UCSD-AML1 (cell line): ENCODE measurements around the gene PDGFA.

Source experiments
- DNase-seq: peaks from one replicate; lab custom pipeline; 2025; ENCODE audit not compliant: unreplicated experiment; lab: John Stamatoyannopoulos, UW

PDGFA gene

DNA sequence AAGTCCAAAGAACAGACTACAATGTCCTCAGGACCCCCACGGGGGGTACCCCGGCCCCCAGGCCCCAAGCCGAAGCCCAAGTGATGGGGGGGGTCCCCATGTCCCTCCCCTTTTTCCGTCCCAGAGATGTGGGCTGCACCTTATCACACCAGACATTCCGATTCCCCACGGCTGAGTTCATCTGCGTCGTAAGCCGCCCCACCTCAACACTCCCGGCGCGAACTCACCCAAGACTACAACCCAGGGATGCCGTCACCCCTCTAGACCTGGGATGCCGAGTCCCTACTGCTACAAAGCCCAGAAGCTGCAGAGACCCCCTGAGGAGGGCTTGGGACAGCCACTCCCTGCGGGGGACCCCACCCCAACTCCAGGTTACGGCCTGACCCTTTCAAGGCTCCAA is 14.5 kb downstream of the PDGFA start:
- no peak for DNase-seq

DNA sequence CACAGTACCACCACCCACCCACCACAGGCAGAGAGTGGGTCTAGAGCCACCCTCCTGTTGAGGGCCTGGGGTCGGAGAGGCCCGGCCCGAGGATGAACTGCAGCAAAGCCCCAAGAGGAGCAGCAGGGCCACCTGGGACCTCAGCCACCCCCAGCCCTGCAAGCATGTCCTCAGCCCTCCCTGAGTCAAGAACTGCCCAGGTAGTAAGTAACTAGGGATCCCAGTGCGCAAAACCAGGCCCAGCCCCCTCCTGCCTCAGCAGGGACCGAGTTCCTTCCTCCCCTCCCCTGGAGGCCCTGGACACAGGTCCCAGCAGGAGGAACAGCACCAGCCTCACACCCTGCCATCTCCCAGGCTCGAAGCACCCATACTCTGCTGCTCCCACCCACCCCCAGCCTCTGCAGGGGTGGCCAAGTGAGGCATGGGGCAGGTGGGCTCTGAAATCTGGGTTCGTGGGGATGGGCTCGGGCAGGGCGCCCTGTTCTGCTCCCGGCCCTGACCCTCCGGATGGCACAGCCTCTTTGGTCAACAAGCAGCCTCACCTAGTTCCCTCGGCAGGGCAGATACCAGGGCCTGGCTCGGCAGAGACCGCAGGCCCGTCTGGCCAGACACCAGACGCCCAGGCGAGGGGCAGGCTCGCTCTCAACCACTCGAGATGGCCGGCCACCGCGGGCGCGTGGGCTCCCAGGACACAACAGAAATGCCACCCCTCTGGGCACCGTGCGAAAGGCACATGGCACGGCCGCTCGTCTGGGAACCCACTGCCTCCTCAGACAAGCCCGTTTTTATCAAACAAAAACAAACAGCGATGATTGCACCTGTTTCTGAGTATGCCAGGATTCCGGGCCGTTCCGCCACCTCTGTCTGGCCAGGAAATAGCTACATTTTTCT is 15.2 kb downstream of the PDGFA start:
- no peak for DNase-seq

DNA sequence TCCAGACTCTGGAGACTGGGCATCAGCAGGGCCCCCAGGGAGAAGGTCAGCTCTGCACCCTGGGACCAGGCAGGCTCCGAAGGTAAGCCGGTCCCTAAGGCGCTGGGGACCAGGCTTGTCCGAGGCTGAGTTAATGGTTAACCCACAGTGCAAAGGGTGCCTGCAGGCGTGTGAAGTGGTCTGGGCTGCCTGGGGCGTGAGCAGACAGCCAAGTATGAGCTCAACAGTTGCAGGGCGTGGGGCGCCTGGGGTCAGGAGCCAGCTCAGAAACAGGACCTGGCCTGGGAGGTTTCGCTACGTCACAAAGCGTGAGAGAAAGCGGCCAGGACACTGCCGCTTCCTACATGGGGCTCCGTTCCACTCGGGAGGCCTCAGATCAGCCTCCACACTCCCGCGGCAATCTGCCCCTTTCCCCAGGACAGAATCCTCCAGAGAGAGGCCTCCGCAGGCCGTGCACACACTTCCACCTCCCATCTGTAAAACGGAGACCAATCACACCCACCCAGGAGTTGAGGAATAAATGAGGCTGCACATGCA is 16.0 kb downstream of the PDGFA start:
- no peak for DNase-seq

DNA sequence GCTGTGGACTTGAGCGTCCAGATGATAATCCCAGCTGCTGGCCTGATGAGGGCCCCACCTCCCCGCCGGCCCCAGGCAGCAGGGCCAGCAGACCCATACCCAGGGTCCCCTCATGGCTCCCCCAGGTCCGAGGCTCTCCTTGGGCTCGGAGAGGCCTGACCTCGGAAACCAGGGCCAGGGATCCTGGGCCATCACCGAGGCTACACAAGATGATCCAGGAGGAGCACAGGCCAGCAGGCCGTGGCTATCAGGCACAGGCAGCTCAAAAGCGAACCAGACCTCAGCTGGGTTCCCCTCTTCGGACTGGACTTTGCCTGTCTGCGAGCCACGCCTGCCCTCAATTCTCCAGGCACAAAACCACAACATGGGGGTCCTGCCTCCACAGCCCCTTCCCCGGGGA is 17.4 kb downstream of the PDGFA start:
- no peak for DNase-seq

DNA sequence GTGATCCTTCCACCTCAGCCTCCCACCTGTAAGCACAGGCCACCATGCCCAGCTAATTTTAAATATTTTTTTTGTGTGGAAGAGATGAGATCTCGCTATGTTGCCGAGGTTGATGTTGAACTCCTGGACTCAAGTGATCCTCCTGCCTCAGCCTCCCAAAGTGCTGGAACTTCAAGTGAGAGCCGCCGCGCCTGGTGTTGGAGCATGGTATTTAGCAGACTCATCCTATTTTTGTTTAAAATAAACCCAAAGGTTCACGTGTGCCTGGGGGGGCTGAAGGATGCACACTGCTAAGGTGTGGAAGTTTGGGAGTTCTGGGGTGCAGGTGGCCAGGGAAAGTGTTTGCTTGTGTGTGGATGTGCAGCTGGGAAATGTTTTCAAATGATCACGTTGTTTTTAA is 18.1 kb downstream of the PDGFA start:
- no peak for DNase-seq

DNA sequence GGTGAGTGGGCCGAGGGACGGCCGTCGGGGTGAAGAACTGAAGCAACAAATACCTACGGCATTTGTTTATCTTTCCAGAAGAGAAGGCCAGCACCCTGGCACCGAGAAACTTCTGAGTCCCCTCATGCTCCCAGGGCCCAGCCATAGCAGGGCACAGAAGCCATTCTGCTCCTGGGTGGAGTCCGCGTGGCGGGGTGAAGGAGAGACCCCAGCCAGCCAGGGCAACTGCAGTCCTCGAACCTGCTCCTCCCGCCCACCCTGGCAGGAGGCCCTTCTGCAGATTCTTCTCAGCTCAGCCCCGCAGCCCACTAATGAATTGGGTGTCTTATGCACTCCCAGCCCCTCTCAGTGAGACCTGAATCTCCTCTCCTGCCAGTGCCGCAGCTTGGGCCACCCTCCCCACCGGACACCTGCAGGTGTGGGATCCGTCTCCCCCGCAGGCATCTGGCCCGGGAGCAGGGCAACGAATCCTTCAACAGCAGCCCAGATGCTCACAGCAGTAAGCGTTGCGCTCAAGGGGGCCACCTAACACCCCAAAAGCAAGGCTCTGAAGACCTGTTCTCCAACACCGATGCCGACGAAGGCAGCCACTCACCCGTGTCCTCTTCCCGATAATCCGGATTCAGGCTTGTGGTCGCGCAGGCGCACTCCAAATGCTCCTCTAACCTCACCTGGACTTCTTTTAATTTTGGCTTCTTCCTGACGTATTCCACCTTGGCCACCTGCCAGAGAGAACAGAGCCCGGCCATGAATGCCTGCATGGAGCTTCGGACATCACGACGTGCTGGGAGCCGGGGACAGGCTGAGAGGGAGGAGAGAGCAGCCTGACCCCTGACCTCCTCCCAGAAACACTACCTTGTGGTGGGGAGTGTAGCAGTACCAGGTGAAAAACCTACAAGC is 18.9 kb downstream of the PDGFA start:
- no peak for DNase-seq

DNA sequence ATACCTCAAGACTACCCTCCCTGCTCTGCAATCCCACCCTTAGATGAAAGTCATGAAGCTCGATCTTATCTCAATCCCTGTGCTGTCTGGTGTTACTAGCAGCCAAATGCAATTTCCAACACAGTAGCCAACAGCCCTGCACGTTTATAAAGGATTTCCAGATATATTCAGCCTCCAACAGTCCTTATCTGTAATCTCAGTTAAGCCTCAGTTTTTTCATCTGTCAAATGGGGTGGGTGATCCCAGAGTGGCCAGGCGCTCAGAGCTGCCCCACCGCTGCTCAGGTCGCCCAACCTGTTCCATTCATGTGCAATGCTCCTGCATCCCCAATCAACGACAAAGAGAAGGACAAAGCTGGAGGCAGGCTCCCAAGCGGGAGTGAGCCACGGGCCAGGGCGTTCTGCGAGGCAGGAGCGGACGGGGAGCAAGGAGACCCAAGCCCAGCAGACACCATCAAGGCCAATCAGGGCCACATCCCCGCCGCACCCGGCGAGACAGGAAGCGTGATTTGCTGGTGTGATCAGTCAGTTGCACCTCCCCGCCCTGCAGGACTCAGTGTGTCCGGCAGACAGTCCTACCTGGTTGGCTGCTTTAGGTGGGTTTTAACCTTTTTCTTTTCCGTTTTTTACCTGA is 19.7 kb downstream of the PDGFA start:
- DNase-seq = no peak

DNA sequence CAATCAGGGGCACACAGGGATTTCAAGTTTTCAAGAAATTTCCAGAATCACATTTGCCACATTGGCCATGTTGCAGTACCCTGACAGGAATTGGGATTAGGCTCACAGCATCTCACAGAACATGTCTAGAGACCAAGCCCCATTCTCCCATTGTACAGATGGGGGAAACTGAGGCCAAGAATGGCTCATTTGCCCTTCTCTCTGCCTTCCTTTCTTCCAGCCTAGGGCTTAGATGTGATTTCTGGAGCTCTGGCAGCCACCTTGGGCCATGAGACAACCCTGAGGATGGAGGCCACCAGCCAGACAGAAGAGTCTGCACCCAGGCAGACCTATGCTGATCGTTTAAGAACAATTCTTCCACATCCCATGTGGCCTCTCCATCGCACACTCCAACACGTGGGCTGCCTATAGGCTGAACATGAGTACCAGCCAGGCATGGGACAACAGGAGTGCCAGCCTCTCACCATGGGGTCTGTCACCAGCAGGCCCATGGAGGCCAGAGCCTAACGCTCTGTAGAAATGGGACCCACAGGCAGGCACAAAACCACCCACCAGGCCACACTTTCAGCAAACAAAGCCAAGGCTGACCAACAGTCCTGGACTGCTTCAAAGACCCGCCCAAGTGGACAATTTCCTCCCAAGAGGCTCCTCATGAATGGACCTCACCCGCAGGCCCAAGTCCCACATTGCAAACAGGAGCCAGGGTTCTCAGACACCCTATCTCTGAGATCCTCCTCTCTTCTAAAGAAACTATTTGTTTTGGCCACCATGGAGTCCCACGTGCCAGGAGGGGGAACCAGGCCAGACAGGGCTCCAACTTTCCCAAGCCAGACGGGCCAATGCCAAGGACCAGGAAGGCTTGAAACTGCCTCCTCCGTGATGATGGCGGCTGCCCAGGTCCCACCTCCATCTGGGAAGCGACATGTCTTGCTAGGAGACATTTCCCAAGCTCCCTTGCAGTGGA is 20.7 kb downstream of the PDGFA start:
- DNase-seq = no peak

DNA sequence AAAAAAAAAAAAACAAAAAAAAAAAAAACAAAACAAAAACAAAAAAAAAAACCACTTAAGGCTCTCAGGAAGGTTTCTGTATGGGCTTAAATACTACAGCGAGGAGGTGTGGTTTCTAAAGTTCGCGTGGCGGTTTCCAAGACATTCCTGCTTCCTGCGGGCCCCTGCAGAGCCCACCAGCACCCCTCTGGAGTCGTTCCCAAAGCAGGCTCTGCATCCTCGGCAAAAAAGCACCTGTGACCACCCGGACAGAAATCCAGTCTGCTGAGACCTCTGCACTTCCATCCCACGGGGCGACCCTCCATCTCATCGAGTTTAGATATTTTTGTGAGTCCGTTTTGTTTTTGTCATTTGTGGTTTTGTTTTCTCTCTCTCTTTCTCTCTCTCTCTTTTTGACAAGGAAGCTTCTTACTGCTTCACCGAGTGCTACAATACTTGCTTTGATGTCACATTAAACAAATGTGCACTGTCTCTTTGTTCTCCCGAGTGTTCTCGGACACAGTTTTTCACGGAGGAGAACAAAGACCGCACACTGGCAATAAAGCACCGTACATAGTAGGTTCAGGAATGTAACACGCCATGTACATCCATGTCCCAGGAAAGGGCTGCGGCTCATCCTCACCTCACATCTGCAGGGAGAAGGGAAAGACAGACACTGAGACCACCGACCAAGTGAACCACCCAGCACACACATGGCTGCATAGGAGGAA is 21.5 kb downstream of the PDGFA start:
- DNase-seq = no peak

DNA sequence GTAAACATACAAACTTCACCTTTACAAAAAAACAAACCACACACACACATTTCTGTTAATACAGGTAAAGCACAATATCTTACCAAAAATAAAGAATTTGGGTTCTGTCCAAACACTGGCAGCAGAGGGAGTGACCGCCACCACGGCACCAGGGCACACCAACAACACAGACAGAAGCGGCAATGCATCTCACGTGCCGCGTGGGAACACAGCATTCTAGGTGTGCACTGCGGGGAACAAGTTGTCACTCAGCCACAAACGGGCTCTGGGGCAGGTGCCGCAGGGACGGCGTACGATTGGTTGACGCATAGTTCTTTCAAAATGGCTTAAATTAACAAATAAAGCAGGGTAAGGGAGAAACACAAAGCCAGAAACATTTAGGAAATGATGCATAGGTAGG is 22.3 kb downstream of the PDGFA start:
- DNase-seq = no peak

DNA sequence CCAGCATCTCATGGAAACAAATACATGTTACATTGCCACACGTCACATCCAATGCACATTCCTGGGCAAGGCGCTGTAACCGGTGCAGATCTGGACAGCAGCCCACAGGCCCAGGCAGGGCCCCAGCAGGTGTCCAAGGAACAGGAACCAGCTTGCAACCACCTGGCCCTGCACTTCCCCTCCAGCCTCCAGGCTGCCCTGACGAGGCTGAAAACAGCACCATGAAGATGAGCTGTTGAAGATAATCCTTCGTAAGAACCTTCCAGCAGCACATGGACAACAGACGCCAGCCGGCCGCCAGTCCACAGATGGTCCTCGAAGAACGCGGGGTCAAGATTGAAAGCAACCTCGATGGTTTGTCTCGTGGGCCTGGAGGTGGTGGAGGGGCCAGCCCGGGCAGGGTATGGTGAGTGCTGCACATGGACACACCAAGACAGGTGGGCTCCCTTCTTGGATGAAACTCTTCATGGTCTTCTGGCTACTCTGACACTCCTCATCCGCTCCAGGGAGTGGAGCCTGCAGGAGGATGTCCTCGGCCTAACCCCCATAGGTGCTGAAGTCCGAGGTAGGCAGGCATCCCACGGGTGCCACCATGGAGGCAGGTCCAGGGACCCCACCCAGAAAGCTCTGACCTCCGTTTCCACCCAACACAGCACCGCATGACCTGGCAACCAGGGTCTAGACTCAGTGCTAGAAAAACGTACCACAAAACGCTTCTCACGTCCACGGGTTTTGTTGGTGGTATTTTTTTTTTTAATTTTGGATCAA is 22.9 kb downstream of the PDGFA start:
- DNase-seq = no peak

DNA sequence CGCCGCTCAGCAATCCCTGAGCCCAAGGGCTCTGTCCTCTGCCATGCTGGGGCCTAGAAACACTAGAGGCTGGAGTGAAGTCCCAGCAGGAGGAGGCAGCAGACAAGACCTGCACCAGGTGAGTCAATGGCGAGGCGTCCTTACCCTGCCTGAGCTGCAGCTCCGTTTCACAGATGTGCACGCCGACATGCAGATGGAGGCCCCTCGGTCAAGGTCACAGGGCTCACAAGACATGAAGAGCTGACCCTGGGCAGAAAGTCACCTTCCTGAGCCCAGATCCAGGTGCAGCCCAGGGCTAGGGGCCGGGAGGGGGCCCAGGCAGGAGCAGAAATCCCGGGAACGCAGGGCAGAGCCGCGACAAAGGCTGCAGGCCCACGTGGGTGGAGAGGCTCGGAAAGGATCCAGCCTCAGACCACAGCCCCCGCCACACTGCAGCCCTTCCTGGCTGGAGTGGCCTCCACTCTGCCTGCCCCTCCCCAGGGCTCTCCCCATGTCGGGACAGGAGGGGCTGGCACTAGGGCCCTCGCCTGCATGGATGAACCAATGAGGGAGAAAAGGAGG is 23.8 kb downstream of the PDGFA start:
- DNase-seq = no peak

DNA sequence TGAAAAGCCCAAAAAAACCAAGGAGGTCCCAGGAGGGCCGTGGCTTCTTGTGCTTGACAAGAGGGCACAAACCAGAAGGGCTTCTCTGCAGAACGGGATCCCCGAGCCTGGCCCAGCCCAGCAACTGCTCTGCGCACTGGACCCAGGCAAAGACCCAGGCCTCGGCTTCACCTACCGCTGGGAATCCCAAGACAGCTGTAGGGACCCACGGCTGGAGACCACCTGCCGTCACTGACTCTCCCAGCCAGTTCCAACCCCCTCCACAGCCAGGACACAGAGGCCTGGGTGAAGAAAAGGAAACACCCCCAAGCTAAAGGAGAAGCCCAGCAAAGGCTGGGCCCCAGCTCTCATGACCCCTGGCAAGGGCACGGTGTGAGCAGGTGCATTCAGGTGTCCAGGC is 24.3 kb downstream of the PDGFA start:
- no peak for DNase-seq

DNA sequence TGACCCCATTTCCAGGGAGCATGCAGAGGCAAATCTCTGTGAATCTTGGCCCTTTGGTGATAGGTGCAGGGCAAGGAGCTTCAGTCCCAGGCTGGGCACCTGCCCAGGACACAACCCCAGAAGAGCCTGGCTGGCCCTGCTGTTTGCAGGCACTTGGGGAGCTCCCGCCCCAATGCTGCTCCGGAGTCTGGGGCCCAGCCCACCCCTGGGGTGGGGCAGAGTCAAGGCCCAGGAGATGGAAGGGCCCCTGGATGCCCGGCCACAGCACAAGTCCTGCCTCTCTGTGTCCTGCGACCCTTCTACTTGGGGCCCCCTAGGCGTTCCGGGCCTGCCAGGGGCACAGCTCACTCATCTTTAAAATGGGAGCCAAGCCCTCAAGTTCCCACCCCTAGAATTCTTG is 24.7 kb downstream of the PDGFA start:
- no peak for DNase-seq

DNA sequence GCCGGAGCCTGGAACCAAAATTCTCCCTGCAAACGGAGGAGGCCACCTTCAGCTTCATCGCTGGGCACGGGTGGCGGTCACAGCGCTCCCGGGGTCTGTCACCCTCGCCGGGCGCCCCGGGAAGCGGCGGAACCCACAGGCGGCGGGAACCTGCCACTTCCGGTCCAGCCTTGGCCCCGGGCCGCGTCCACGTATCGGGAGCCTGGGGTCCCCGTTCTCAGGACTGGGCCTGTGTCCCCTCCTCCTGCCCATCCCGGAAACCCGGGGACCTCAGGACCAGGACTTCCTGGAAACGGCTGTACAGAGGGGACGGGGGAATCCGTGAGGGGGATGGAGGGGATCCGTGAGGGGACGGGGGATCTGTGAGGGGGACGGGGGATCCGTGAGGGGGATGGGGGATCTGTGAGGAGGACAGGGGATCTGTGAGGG is 25.4 kb downstream of the PDGFA start:
- DNase-seq = no peak

DNA sequence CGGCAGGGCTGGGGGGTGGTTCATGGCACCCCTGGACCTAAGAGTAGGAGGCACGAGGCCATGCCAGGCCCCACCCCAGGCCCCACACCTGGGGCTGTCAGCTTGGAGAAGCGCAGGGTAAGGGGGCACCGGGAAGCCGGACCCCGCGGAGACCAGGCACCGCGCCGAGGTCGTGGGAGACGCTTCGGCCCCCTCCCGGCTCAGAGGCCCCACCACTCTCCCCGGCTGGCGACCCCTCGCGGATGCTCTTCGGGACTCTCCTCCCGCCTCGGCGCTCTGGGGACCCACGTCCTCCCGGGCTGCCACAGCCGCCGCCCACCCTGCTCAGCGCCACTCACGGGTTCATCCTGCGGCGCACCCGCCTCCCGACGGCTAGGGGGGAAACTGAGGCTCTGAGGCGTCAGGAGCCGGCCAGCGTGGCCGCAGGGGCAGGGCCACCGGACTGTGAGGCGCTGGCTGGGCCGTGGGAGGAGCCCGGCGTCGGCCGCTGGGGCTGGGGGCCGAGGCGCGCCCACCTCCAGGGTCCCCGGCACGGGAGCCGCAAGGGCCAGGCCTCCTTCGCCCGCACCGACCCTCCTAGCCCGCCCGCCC is 25.9 kb downstream of the PDGFA start:
- DNase-seq = no peak

DNA sequence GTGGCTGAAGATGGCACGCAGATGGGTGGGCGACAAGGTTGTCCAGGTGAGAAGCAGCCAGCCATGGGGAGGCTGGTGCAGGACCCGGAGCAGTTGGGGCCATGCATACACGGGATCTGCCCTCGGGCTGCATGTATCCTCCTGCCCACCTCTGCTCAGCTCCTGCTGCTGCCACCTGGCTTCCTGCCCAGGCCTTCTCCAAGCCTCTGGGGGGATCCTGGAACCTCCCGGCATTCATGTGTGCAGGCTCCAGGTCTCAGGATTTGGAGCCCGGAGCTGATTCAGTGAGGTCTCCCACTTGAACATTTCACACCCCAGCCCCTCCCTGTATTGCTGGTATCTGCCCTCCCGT is 27.0 kb downstream of the PDGFA start:
- DNase-seq = no peak
